Cardiac fibroblast (primary cell): Measurements from ENCODE around the gene KARS1.

ENCODE experiments used
- DNase-seq, 2 donors: peaks; one replicate each; pipeline versions ENCODE4 v3.0.0 to v3.0.0-alpha.2; 2010; ENCODE audit warnings: low read depth in 2 of 2
- H3K4me3 ChIP-seq, 2 donors: replicated peaks in 1 of 2; 1 replicate in 1 of 2; 2 replicates in 1 of 2; pipeline ENCODE4 v1.5.1; 2011; ENCODE audit warnings: low read depth in 2 of 2, low read length in 2 of 2, mild to moderate bottlenecking in 2 of 2, moderate library complexity in 1 of 2
- CTCF ChIP-seq: IDR thresholded peaks from one replicate; pipeline ENCODE4 v1.5.1; 2011; ENCODE audit warnings: low read depth, mild to moderate bottlenecking, low read length, inconsistent platforms

KARS1 gene

GRCh38 chr16:75590920-75591843 is 56.3 kb downstream of the KARS1 start:
- no peak for TF ChIP-seq CTCF
- peak; percentile 81 to 83 for DNase-seq
- H3K4me3 ChIP-seq: no peak overlapping the region

GRCh38 chr16:75589306-75589705 is 58.2 kb downstream of the KARS1 start:
- no peak for DNase-seq
- TF ChIP-seq CTCF: no peak

GRCh38 chr16:75588716-75589115 is 58.7 kb downstream of the KARS1 start:
- DNase-seq: no peak
- no peak overlapping the region for H3K4me3 ChIP-seq
- TF ChIP-seq CTCF: no peak

More at GRCh38 chr16:75589306-75589705, 58.2 kb downstream of the KARS1 start:
- no peak overlapping the region for H3K4me3 ChIP-seq

- no peak for TF ChIP-seq CTCF
- DNase-seq: no peak
- no peak overlapping the region for H3K4me3 ChIP-seq
These were observed 63.4 kb downstream of the KARS1 start for GRCh38 chr16:75584108-75584507.

- no peak for DNase-seq
- TF ChIP-seq CTCF: no peak
- no peak overlapping the region for H3K4me3 ChIP-seq
These were observed 68.1 kb downstream of the KARS1 start for GRCh38 chr16:75579281-75579834.

GRCh38 chr16:75578725-75579124 is 68.7 kb downstream of the KARS1 start:
- DNase-seq: no peak
- no peak overlapping the region for H3K4me3 ChIP-seq
- TF ChIP-seq CTCF: no peak
